GM23338 (cell line): ENCODE results near the gene ZNF740. TPM values are rescaled to one million over a fixed set of nuclear protein-coding genes. Genes with fewer than 3 reads are reported as not detected.

Source experiments
- ATAC-seq: fragments of 200-7000 bp; cut with Tn5 transposase; 3 replicates; pipeline ENCODE4 v1.9.1; 2020
- DNase-seq: peaks from one replicate; pipeline ENCODE4 v3.0.0-alpha.2; 2015; ENCODE audit warnings: low spot score
- H2AFZ ChIP-seq: fragments of 200-600 bp; sonication (generic); 2 replicates; pipeline ENCODE4 v1.8.0; 2016; ENCODE audit warnings: antibody characterized with exemption, mild to moderate bottlenecking, moderate library complexity
- H3F3A ChIP-seq: fragments of 200-600 bp; sonication (generic); replicated peaks from 2 replicates; pipeline ENCODE4 v1.8.0; 2017; ENCODE audit warnings: antibody characterized with exemption, mixed run types, low read depth
- H3K27ac ChIP-seq: fragments of 200-600 bp; sonication (generic); 2 replicates; pipeline ENCODE4 v1.6.1; 2016; ENCODE audit warnings: low read depth
- H3K27me3 ChIP-seq: fragments of 200-600 bp; sonication (generic); 2 replicates; pipeline ENCODE4 v1.8.0; 2016; ENCODE audit warnings: mild to moderate bottlenecking, mixed run types, moderate library complexity; ENCODE audit not compliant: insufficient read depth
- H3K36me3 ChIP-seq: fragments of 200-600 bp; sonication (generic); 2 replicates; pipeline ENCODE4 v1.8.0; 2016; ENCODE audit warnings: mild to moderate bottlenecking; ENCODE audit not compliant: insufficient read depth
- H3K4me1 ChIP-seq: fragments of 200-600 bp; sonication (generic); 2 replicates; pipeline ENCODE4 v1.8.0; 2016; ENCODE audit warnings: mild to moderate bottlenecking, moderate library complexity; ENCODE audit not compliant: insufficient read depth
- H3K4me2 ChIP-seq: fragments of 200-600 bp; sonication (generic); 2 replicates; pipeline ENCODE4 v1.7.1; 2017; ENCODE audit warnings: mixed run types
- H3K4me3 ChIP-seq: fragments of 200-600 bp; sonication (generic); 2 replicates; pipeline ENCODE4 v1.6.1; 2016; ENCODE audit warnings: mixed run types
- H3K79me2 ChIP-seq: fragments of 200-600 bp; sonication (generic); replicated peaks from 2 replicates; pipeline ENCODE4 v1.8.0; 2017; ENCODE audit warnings: mild to moderate bottlenecking; ENCODE audit not compliant: insufficient read depth
- H3K9me2 ChIP-seq: fragments of 200-600 bp; sonication (generic); 2 replicates; pipeline ENCODE4 v1.8.0; 2017; ENCODE audit not compliant: insufficient read depth
- H4K20me1 ChIP-seq: fragments of 200-600 bp; sonication (generic); replicated peaks from 2 replicates; pipeline ENCODE4 v1.8.0; 2017; ENCODE audit warnings: mild to moderate bottlenecking; ENCODE audit not compliant: insufficient read depth
- H3K27ac Mint-ChIP-seq: 2 replicates; pipeline ENCODE4 v1.8.0; 2020; ENCODE audit warnings: inconsistent platforms, mild to moderate bottlenecking, moderate library complexity, mixed read lengths
- H3K27me3 Mint-ChIP-seq: 3 replicates; pipeline ENCODE4 v1.8.0; 2022; ENCODE audit warnings: low read depth, mild to moderate bottlenecking, moderate library complexity, mixed read lengths, inconsistent platforms; ENCODE audit not compliant: insufficient read depth, poor library complexity
- H3K36me3 Mint-ChIP-seq: 3 replicates; pipeline ENCODE4 v1.8.0; 2021; ENCODE audit warnings: low read depth, mild to moderate bottlenecking, inconsistent platforms, moderate library complexity, mixed read lengths
- H3K4me1 Mint-ChIP-seq: 3 replicates; pipeline ENCODE4 v1.8.0; 2020; ENCODE audit warnings: mild to moderate bottlenecking, inconsistent platforms, mixed read lengths
- H3K4me3 Mint-ChIP-seq: 3 replicates; pipeline ENCODE4 v1.8.0; 2021; ENCODE audit warnings: moderate library complexity, mild to moderate bottlenecking, inconsistent platforms, mixed read lengths
- H3K9me3 Mint-ChIP-seq: 3 replicates; pipeline ENCODE4 v1.8.0; 2020; ENCODE audit warnings: moderate library complexity, mild to moderate bottlenecking, inconsistent platforms, mixed read lengths
- CREB1 ChIP-seq: fragments of 250-450 bp; sonication (Bioruptor Pico); IDR thresholded peaks from 2 replicates; pipeline ENCODE4 v1.5.0; 2020; ENCODE audit warnings: low read depth, mild to moderate bottlenecking, moderate library complexity
- JUNB ChIP-seq: IDR thresholded peaks from one replicate; pipeline ENCODE4 v1.6.1; 2016; ENCODE audit warnings: antibody characterized with exemption; ENCODE audit not compliant: unreplicated experiment
- NANOG ChIP-seq: IDR thresholded peaks from 2 replicates; pipeline ENCODE4 v1.6.1; 2016; ENCODE audit warnings: antibody characterized with exemption, borderline replicate concordance
- POLR2AphosphoS5 ChIP-seq: IDR thresholded peaks from 2 replicates; pipeline ENCODE4 v1.6.1; 2016; ENCODE audit warnings: antibody characterized with exemption, low read depth
- STAT1 ChIP-seq: IDR thresholded peaks from one replicate; pipeline ENCODE4 v1.6.1; 2016; ENCODE audit warnings: antibody characterized with exemption; ENCODE audit not compliant: unreplicated experiment
- ZNF114 ChIP-seq: fragments of 250-450 bp; sonication (Bioruptor Pico); IDR thresholded peaks from 2 replicates; pipeline ENCODE4 v1.5.0; 2020; ENCODE audit warnings: mild to moderate bottlenecking, moderate library complexity
- ZNF331 ChIP-seq: fragments of 250-450 bp; sonication (Bioruptor Pico); IDR thresholded peaks from 2 replicates; pipeline ENCODE4 v1.5.0; 2020; ENCODE audit warnings: low read depth, mild to moderate bottlenecking, moderate library complexity
- polyA plus RNA-seq: library from polyadenylated mRNA; unstranded; fragments of >200 nt; fragmentation: Nextera tagmentation; extraction: Ambion mirVana; gene quantifications from 2 replicates; pipeline ENCODE4 v1.2.1, GENCODE V29; 2016
- total RNA-seq: library from RNA; depleted of rRNA; stranded (reverse); fragments of >200 nt; shearing (Covaris generic); gene quantifications from 2 replicates; pipeline ENCODE4 v1.2.3, GENCODE V29; 2014
- TF ChIP-seq, protein P1 (sequence below), 2 experiments: fragments of 200-600 bp in 1 of 2; sonication (generic) in 1 of 2; conservative IDR thresholded peaks; 2 replicates each; pipeline versions ENCODE4 v1.5.1 to v1.6.1; 2016 to 2017; ENCODE audit warnings: antibody characterized with exemption in 2 of 2, low read depth in 2 of 2, mild to moderate bottlenecking in 2 of 2, moderate library complexity in 1 of 2
- TF ChIP-seq, protein P2 (sequence below): IDR thresholded peaks from one replicate; pipeline ENCODE4 v1.6.1; 2018; ENCODE audit warnings: antibody characterized with exemption; ENCODE audit not compliant: unreplicated experiment
- TF ChIP-seq, protein P3 (sequence below): fragments of 250-450 bp; sonication (Bioruptor Pico); IDR thresholded peaks from 2 replicates; pipeline ENCODE4 v1.5.0; 2020; ENCODE audit warnings: mild to moderate bottlenecking, moderate library complexity

ZNF740 gene
- total and polyA plus RNA-seq, 2 experiments from 2014 or later, result 2.6 to 13.0 TPM

DNA sequence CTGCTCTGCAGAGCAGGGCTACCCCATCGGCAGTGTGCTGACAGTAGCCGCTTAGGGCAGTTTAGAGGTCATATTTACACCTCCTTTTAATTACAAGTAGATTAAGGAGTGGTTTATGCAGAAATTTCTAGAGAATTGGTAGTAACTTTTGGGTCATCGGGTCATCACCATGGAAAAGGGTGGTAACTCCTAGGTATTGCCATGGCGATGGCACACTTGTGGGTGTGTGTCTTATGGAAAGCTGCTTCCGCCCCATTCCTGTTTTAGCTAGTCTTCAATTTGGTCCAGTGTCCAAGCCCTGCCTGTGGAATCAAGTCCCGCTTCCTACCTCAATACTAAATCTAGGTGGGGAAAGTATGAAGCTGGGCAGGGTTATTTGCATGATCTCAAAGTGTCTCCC is 29.5 kb upstream of the ZNF740 start:
- Histone ChIP-seq H3K36me3 (no peaks in the 10 kb centered on the region), H3K27me3 (no peaks in the 10 kb centered on the region), H3K9me2 (no peaks in the 10 kb centered on the region), H3K27ac (no peak overlapping the region), H4K20me1 (no peaks in the 10 kb centered on the region), H3K4me2 (no peak overlapping the region), H2AFZ (no peak overlapping the region), H3K4me1 (0 out of 2 replicates have a peak, but pooled peaks cover 2% of the 10 kb centered on the region), H3K4me3 (no peak overlapping the region), H3K79me2 (no peaks in the 10 kb centered on the region), H3F3A (peaks cover 17% of the 10 kb centered on the region)
- TF ChIP-seq CREB1 (CRISPR knock-in tag), result no peak
- TF ChIP-seq ZNF331 (CRISPR knock-in tag), result no peak
- Mint-ChIP-seq H3K4me1 (peaks cover 3% of the 10 kb centered on the region; the same call in 1 of the 3 replicates), H3K4me3 (no peak overlapping the region), H3K36me3 (no peaks in the 10 kb centered on the region), H3K27ac (no peak overlapping the region), H3K27me3 (no peaks in the 10 kb centered on the region), H3K9me3 (peaks cover 3% of the 10 kb centered on the region; the same call in 1 of the 3 replicates)
- no peak for DNase-seq
- ATAC-seq, result no peak

DNA sequence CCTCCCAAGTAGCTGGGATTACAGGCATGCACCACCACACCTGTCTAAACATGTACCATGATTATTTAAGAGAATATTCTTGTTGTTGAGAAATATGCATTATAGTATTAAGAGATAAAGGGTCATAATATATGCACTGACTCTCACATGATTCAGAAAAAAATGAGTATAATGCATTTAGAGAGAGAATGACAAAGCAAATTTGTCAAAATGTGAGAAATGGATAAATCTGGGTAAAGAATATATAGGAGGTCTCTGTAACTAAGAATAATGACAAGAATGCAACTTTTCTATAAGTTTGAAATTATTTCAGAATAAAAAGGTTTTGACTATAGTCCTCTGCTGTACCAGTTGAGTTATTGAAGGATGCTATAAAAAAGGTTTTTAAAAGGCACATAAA is 28.1 kb upstream of the ZNF740 start:
- Histone ChIP-seq H2AFZ (no peak overlapping the region), H3K9me2 (no peaks in the 10 kb centered on the region), H3K4me3 (no peak overlapping the region), H3K27me3 (peaks cover 3% of the 10 kb centered on the region; the same call in 1 of the 2 replicates), H4K20me1 (no peaks in the 10 kb centered on the region), H3K36me3 (no peaks in the 10 kb centered on the region), H3K27ac (no peak overlapping the region), H3K79me2 (no peaks in the 10 kb centered on the region), H3K4me2 (no peak overlapping the region), H3F3A (peaks cover 6% of the 10 kb centered on the region), H3K4me1 (0 out of 2 replicates have a peak, but pooled peaks cover 2% of the 10 kb centered on the region)
- DNase-seq (no peak), ATAC-seq (no peak)
- H3K36me3 Mint-ChIP-seq, result no peaks in the 10 kb centered on the region
- H3K27ac Mint-ChIP-seq, result no peak overlapping the region
- H3K4me1 Mint-ChIP-seq, result peaks cover 3% of the 10 kb centered on the region; the same call in 1 of the 3 replicates
- H3K27me3 Mint-ChIP-seq, result no peaks in the 10 kb centered on the region
- no peak overlapping the region for H3K4me3 Mint-ChIP-seq
- no peaks in the 10 kb centered on the region for H3K9me3 Mint-ChIP-seq
- TF ChIP-seq JUNB (no peak), POLR2AphosphoS5 (no peak), ZNF331 (CRISPR knock-in tag) (no peak), NANOG (no peak), CREB1 (CRISPR knock-in tag) (no peak), ZNF114 (no peak), STAT1 (no peak)
- TF ChIP-seq, protein P1, sequence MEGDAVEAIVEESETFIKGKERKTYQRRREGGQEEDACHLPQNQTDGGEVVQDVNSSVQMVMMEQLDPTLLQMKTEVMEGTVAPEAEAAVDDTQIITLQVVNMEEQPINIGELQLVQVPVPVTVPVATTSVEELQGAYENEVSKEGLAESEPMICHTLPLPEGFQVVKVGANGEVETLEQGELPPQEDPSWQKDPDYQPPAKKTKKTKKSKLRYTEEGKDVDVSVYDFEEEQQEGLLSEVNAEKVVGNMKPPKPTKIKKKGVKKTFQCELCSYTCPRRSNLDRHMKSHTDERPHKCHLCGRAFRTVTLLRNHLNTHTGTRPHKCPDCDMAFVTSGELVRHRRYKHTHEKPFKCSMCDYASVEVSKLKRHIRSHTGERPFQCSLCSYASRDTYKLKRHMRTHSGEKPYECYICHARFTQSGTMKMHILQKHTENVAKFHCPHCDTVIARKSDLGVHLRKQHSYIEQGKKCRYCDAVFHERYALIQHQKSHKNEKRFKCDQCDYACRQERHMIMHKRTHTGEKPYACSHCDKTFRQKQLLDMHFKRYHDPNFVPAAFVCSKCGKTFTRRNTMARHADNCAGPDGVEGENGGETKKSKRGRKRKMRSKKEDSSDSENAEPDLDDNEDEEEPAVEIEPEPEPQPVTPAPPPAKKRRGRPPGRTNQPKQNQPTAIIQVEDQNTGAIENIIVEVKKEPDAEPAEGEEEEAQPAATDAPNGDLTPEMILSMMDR (conservative IDR thresholded peaks at IDR 0.05; ENCODE audit: low read depth in 2 of 2), result no peak
- TF ChIP-seq, protein P2, sequence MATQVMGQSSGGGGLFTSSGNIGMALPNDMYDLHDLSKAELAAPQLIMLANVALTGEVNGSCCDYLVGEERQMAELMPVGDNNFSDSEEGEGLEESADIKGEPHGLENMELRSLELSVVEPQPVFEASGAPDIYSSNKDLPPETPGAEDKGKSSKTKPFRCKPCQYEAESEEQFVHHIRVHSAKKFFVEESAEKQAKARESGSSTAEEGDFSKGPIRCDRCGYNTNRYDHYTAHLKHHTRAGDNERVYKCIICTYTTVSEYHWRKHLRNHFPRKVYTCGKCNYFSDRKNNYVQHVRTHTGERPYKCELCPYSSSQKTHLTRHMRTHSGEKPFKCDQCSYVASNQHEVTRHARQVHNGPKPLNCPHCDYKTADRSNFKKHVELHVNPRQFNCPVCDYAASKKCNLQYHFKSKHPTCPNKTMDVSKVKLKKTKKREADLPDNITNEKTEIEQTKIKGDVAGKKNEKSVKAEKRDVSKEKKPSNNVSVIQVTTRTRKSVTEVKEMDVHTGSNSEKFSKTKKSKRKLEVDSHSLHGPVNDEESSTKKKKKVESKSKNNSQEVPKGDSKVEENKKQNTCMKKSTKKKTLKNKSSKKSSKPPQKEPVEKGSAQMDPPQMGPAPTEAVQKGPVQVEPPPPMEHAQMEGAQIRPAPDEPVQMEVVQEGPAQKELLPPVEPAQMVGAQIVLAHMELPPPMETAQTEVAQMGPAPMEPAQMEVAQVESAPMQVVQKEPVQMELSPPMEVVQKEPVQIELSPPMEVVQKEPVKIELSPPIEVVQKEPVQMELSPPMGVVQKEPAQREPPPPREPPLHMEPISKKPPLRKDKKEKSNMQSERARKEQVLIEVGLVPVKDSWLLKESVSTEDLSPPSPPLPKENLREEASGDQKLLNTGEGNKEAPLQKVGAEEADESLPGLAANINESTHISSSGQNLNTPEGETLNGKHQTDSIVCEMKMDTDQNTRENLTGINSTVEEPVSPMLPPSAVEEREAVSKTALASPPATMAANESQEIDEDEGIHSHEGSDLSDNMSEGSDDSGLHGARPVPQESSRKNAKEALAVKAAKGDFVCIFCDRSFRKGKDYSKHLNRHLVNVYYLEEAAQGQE, result no peak
- TF ChIP-seq, protein P3, sequence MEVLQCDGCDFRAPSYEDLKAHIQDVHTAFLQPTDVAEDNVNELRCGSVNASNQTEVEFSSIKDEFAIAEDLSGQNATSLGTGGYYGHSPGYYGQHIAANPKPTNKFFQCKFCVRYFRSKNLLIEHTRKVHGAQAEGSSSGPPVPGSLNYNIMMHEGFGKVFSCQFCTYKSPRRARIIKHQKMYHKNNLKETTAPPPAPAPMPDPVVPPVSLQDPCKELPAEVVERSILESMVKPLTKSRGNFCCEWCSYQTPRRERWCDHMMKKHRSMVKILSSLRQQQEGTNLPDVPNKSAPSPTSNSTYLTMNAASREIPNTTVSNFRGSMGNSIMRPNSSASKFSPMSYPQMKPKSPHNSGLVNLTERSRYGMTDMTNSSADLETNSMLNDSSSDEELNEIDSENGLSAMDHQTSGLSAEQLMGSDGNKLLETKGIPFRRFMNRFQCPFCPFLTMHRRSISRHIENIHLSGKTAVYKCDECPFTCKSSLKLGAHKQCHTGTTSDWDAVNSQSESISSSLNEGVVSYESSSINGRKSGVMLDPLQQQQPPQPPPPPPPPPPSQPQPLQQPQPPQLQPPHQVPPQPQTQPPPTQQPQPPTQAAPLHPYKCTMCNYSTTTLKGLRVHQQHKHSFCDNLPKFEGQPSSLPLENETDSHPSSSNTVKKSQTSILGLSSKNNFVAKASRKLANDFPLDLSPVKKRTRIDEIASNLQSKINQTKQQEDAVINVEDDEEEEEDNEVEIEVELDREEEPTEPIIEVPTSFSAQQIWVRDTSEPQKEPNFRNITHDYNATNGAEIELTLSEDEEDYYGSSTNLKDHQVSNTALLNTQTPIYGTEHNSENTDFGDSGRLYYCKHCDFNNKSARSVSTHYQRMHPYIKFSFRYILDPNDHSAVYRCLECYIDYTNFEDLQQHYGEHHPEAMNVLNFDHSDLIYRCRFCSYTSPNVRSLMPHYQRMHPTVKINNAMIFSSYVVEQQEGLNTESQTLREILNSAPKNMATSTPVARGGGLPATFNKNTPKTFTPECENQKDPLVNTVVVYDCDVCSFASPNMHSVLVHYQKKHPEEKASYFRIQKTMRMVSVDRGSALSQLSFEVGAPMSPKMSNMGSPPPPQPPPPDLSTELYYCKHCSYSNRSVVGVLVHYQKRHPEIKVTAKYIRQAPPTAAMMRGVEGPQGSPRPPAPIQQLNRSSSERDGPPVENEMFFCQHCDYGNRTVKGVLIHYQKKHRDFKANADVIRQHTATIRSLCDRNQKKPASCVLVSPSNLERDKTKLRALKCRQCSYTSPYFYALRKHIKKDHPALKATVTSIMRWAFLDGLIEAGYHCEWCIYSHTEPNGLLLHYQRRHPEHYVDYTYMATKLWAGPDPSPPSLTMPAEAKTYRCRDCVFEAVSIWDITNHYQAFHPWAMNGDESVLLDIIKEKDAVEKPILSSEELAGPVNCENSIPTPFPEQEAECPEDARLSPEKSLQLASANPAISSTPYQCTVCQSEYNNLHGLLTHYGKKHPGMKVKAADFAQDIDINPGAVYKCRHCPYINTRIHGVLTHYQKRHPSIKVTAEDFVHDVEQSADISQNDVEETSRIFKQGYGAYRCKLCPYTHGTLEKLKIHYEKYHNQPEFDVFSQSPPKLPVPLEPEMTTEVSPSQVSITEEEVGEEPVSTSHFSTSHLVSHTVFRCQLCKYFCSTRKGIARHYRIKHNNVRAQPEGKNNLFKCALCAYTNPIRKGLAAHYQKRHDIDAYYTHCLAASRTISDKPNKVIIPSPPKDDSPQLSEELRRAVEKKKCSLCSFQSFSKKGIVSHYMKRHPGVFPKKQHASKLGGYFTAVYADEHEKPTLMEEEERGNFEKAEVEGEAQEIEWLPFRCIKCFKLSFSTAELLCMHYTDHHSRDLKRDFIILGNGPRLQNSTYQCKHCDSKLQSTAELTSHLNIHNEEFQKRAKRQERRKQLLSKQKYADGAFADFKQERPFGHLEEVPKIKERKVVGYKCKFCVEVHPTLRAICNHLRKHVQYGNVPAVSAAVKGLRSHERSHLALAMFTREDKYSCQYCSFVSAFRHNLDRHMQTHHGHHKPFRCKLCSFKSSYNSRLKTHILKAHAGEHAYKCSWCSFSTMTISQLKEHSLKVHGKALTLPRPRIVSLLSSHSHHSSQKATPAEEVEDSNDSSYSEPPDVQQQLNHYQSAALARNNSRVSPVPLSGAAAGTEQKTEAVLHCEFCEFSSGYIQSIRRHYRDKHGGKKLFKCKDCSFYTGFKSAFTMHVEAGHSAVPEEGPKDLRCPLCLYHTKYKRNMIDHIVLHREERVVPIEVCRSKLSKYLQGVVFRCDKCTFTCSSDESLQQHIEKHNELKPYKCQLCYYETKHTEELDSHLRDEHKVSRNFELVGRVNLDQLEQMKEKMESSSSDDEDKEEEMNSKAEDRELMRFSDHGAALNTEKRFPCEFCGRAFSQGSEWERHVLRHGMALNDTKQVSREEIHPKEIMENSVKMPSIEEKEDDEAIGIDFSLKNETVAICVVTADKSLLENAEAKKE, result no peak
